H9 (cell line): ENCODE data around the gene RASGRF1. TPM values are rescaled to one million over a fixed set of nuclear protein-coding genes. Genes with fewer than 3 reads are reported as not detected.
A peak's percentile ranks its signal among the peaks of the same experiment; 100 is the strongest.

Source experiments
- DNase-seq: peaks from one replicate; pipeline ENCODE4 v3.0.0-alpha.2; 2017
- H2AFZ ChIP-seq: one replicate; pipeline ENCODE4 v1.6.1; 2013; ENCODE audit warnings: mild to moderate bottlenecking, low read length, control low read depth, moderate library complexity
- H2AK5ac ChIP-seq: 2 replicates; pipeline ENCODE4 v1.6.1; 2013; ENCODE audit warnings: low read length, control low read depth, mixed read lengths; ENCODE audit not compliant: insufficient read length
- H2BK120ac ChIP-seq: one replicate; pipeline ENCODE4 v1.6.1; 2013; ENCODE audit warnings: low read depth, mild to moderate bottlenecking, low read length, control low read depth, inconsistent platforms; ENCODE audit not compliant: poor library complexity, severe bottlenecking
- H2BK12ac ChIP-seq: 2 replicates; pipeline ENCODE4 v1.6.1; 2013; ENCODE audit warnings: low read length, control low read depth, mixed read lengths, low read depth; ENCODE audit not compliant: insufficient read length
- H2BK15ac ChIP-seq: 2 replicates; pipeline ENCODE4 v1.6.1; 2013; ENCODE audit warnings: low read depth, low read length, control low read depth
- H2BK20ac ChIP-seq: one replicate; pipeline ENCODE4 v1.6.1; 2013; ENCODE audit warnings: low read depth, mild to moderate bottlenecking, low read length, control low read depth, inconsistent platforms; ENCODE audit not compliant: poor library complexity, severe bottlenecking
- H2BK5ac ChIP-seq: 2 replicates; pipeline ENCODE4 v1.6.1; 2013; ENCODE audit warnings: low read length, control low read depth, mixed read lengths; ENCODE audit not compliant: insufficient read length
- H3K14ac ChIP-seq: 2 replicates; pipeline ENCODE4 v1.6.1; 2013; ENCODE audit warnings: low read length, control low read depth; ENCODE audit not compliant: insufficient read depth
- H3K18ac ChIP-seq: 2 replicates; pipeline ENCODE4 v1.6.1; 2013; ENCODE audit warnings: low read depth, mild to moderate bottlenecking, mixed read lengths, low read length, control low read depth; ENCODE audit not compliant: insufficient read length
- H3K23ac ChIP-seq: 2 replicates; pipeline ENCODE4 v1.6.1; 2013; ENCODE audit warnings: low read length, control low read depth, mixed read lengths, low read depth; ENCODE audit not compliant: insufficient read length
- H3K23me2 ChIP-seq: 2 replicates; pipeline ENCODE4 v1.6.1; 2013; ENCODE audit warnings: low read depth, mild to moderate bottlenecking, mixed read lengths, low read length, control low read depth; ENCODE audit not compliant: insufficient read length, poor library complexity, severe bottlenecking
- H3K27ac ChIP-seq: 2 replicates; pipeline ENCODE4 v1.5.1; 2013; ENCODE audit warnings: low read length, control low read depth, mixed read lengths, low read depth; ENCODE audit not compliant: insufficient read length
- H3K27me3 ChIP-seq: 2 replicates; pipeline ENCODE4 v1.6.1; 2013; ENCODE audit warnings: low read length, control low read depth, inconsistent platforms; ENCODE audit not compliant: insufficient read depth
- H3K4ac ChIP-seq: 2 replicates; pipeline ENCODE4 v1.6.1; 2013; ENCODE audit warnings: low read depth, mild to moderate bottlenecking, control low read depth, inconsistent platforms, low read length, moderate library complexity
- H3K4me1 ChIP-seq: 2 replicates; pipeline ENCODE4 v1.6.1; 2013; ENCODE audit warnings: low read length, control low read depth, inconsistent platforms; ENCODE audit not compliant: insufficient read depth
- H3K4me2 ChIP-seq: 2 replicates; pipeline ENCODE4 v1.6.1; 2013; ENCODE audit warnings: low read length, control low read depth, mixed read lengths; ENCODE audit not compliant: insufficient read length, insufficient read depth
- H3K56ac ChIP-seq: 2 replicates; pipeline ENCODE4 v1.6.1; 2013; ENCODE audit warnings: low read depth, mild to moderate bottlenecking, mixed read lengths, low read length, control low read depth; ENCODE audit not compliant: insufficient read length
- H3K79me1 ChIP-seq: 2 replicates; pipeline ENCODE4 v1.6.1; 2013; ENCODE audit warnings: low read depth, mild to moderate bottlenecking, moderate library complexity, low read length, control low read depth, inconsistent platforms; ENCODE audit not compliant: insufficient read depth, poor library complexity, severe bottlenecking
- H3K79me2 ChIP-seq: 2 replicates; pipeline ENCODE4 v1.6.1; 2013; ENCODE audit warnings: low read length, control low read depth, inconsistent platforms; ENCODE audit not compliant: insufficient read depth
- H3K9ac ChIP-seq: 2 replicates; pipeline ENCODE4 v1.6.1; 2013; ENCODE audit warnings: low read length, control low read depth, mixed read lengths; ENCODE audit not compliant: insufficient read length; ENCODE audit errors: extremely low read depth
- H3K9me3 ChIP-seq: one replicate; pipeline ENCODE4 v1.6.1; 2013; ENCODE audit warnings: low read depth, low read length, inconsistent platforms; ENCODE audit not compliant: control insufficient read depth
- H3T11ph ChIP-seq: one replicate; pipeline ENCODE4 v1.6.1; 2013; ENCODE audit warnings: mild to moderate bottlenecking, low read length, control low read depth, inconsistent platforms
- H4K20me1 ChIP-seq: one replicate; pipeline ENCODE4 v1.6.1; 2013; ENCODE audit not compliant: control insufficient read depth, insufficient read length, insufficient read depth
- H4K5ac ChIP-seq: 2 replicates; pipeline ENCODE4 v1.6.1; 2013; ENCODE audit warnings: low read depth, mild to moderate bottlenecking, mixed read lengths, low read length, control low read depth; ENCODE audit not compliant: insufficient read length
- H4K8ac ChIP-seq: replicated peaks from 2 replicates; pipeline ENCODE4 v1.6.1; 2013; ENCODE audit warnings: low read length, control low read depth, mixed read lengths, low read depth; ENCODE audit not compliant: insufficient read length
- H4K91ac ChIP-seq: 2 replicates; pipeline ENCODE4 v1.6.1; 2013; ENCODE audit warnings: low read depth, mild to moderate bottlenecking, moderate library complexity, mixed read lengths, low read length, control low read depth; ENCODE audit not compliant: insufficient read length
- H3K27ac Mint-ChIP-seq, 3 experiments: 2 replicates in 2 of 3; 3 replicates in 1 of 3; pipeline ENCODE4 v1.8.0; 2020 to 2021; ENCODE audit warnings: mixed read lengths in 3 of 3, mild to moderate bottlenecking in 1 of 3, moderate library complexity in 1 of 3
- H3K27me3 Mint-ChIP-seq: 2 replicates; pipeline ENCODE4 v1.8.0; 2021; ENCODE audit warnings: low read depth, mild to moderate bottlenecking, moderate library complexity, mixed read lengths
- H3K36me3 Mint-ChIP-seq, 3 experiments: 2 replicates in 2 of 3; 3 replicates in 1 of 3; pipeline ENCODE4 v1.8.0; 2020 to 2021; ENCODE audit warnings: low read depth in 3 of 3, mixed read lengths in 3 of 3; ENCODE audit not compliant: insufficient read depth in 1 of 3
- H3K4me1 Mint-ChIP-seq, 2 experiments: 2 replicates each; pipeline ENCODE4 v1.8.0; 2020; ENCODE audit warnings: mixed read lengths in 2 of 2
- H3K4me3 Mint-ChIP-seq, 2 experiments: 2 replicates in 1 of 2; 3 replicates in 1 of 2; pipeline ENCODE4 v1.8.0; 2020 to 2021; ENCODE audit warnings: mild to moderate bottlenecking in 2 of 2, mixed read lengths in 2 of 2, moderate library complexity in 1 of 2
- H3K9me3 Mint-ChIP-seq, 2 experiments: 2 replicates in 1 of 2; 3 replicates in 1 of 2; pipeline ENCODE4 v1.8.0; 2020; ENCODE audit warnings: mild to moderate bottlenecking in 2 of 2, mixed read lengths in 2 of 2, moderate library complexity in 1 of 2
- WGBS: extraction: QIAGEN DNeasy Blood & Tissue Kit; methylation state at CpG from one replicate; pipeline ENCODE4 v1.1.7; 2013; ENCODE audit warnings: missing lambda C conversion rate, low lambda C conversion rate, mixed read lengths; ENCODE audit not compliant: insufficient read length; ENCODE audit errors: extremely low coverage; 5-methylcytosine and 5-hydroxymethylcytosine counted together
- total RNA-seq: library from RNA; stranded (reverse); gene quantifications from 2 replicates; pipeline ENCODE4 v1.2.1, GENCODE V29; 2021
- TF ChIP-seq, protein P1 (sequence below): fragments of 200-600 bp; sonication (generic); conservative IDR thresholded peaks from 3 replicates; pipeline ENCODE4 v1.8.0; 2021; ENCODE audit warnings: antibody characterized with exemption, mild to moderate bottlenecking

Gene RASGRF1
- total RNA-seq, 1 experiment from 2014 or later = 0.48 TPM

DNA sequence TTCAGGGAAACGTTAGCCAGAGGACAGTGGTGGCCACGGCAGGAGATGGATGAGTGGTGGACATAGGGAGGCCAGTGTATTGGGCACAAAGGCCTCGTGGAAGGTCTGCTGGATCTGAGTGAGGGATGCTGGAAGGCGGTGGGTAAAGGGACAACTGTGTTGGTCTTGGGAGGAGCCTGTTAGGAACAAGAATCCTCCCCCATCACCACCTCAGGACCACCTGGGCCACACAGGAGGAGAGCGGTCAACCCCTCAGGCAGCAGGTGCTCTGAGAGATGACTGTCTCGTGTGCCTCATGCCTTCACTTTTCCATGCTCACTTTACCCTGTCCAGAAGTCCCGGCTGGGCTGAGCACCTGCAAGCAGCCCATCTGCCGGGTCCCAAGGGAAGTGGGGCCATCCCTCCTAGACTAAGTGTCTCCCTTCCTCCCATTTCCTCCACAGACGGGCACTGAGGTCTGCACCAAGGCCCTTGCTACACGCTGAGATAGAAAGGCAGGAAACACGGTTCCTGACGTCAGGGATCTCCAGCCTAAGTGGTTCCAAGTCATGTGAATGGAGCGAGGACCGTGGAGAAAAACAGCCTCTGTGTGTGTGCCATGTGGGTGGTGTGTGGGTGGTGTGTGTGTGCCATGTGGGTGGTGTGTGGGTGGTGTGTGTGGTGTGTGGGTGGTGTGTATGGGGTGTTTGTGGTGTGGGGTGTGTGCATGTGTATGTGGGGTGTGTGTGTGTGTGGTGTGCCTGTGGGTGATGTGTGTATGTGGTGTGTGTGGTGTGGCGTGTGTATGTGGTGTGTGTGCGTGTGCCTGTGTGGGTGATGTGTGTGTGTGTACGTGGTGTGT lies 97.9 kb downstream of the RASGRF1 start:
- H3K27me3 Mint-ChIP-seq = peaks cover 10% of the 10 kb centered on the region

More for the DNA sequence above, 97.9 kb downstream of the RASGRF1 start:
- Histone ChIP-seq H3K79me1 (no peaks in the 10 kb centered on the region), H4K5ac (no peak overlapping the region), H2AFZ (no peak overlapping the region), H3K4ac (no peak overlapping the region), H3K23ac (no peak overlapping the region), H2BK12ac (no peak overlapping the region), H3K56ac (no peak overlapping the region), H3K18ac (no peak overlapping the region), H4K91ac (no peak overlapping the region), H3K14ac (no peak overlapping the region), H3K9ac (no peak overlapping the region), H3K9me3 (no peaks in the 10 kb centered on the region), H3K23me2 (no peaks in the 10 kb centered on the region), H3K27ac (no peak overlapping the region), H3K4me2 (no peak overlapping the region), H2AK5ac (no peak overlapping the region), H4K8ac (no peak overlapping the region), H3K4me1 (no peaks in the 10 kb centered on the region), H4K20me1 (no peaks in the 10 kb centered on the region), H2BK120ac (no peak overlapping the region), H2BK5ac (no peak overlapping the region), H3K27me3 (no peaks in the 10 kb centered on the region), H3T11ph (no peak overlapping the region), H2BK15ac (no peak overlapping the region), H2BK20ac (no peak overlapping the region), H3K79me2 (no peaks in the 10 kb centered on the region)
- TF ChIP-seq, protein P1, sequence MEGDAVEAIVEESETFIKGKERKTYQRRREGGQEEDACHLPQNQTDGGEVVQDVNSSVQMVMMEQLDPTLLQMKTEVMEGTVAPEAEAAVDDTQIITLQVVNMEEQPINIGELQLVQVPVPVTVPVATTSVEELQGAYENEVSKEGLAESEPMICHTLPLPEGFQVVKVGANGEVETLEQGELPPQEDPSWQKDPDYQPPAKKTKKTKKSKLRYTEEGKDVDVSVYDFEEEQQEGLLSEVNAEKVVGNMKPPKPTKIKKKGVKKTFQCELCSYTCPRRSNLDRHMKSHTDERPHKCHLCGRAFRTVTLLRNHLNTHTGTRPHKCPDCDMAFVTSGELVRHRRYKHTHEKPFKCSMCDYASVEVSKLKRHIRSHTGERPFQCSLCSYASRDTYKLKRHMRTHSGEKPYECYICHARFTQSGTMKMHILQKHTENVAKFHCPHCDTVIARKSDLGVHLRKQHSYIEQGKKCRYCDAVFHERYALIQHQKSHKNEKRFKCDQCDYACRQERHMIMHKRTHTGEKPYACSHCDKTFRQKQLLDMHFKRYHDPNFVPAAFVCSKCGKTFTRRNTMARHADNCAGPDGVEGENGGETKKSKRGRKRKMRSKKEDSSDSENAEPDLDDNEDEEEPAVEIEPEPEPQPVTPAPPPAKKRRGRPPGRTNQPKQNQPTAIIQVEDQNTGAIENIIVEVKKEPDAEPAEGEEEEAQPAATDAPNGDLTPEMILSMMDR = no peak
- H3K36me3 Mint-ChIP-seq = no peaks in the 10 kb centered on the region; a peak in 1 of 7 replicates
- peak overlapping the region in 1 of 2 experiments; percentile 5; a peak in 1 of 5 replicates for H3K4me3 Mint-ChIP-seq
- H3K9me3 Mint-ChIP-seq = no peaks in the 10 kb centered on the region; a peak in 1 of 5 replicates
- peak overlapping the region in 1 of 3 experiments; percentile 3; a peak in 2 of 7 replicates for H3K27ac Mint-ChIP-seq
- no CpG with 5 or more reads among the region's 17 CpGs for WGBS
- peaks cover 16 to 20% of the 10 kb centered on the region in 2 experiments for H3K4me1 Mint-ChIP-seq
- DNase-seq = no peak
